Measurements from ENCODE around the gene TEX101.
"Not testable (repeated sequence)": the region's sequence is repeated elsewhere in the genome, so short reads cannot be mapped to it uniquely, and the experiment has no call there.

- TF ChIP-seq CTCF (IDR thresholded peaks at IDR 0.05); EP300 (IDR thresholded peaks at IDR 0.05; ENCODE audit: low read depth): not testable (repeated sequence)
Observed at GRCh38 chr19:43391552-43391935, 23.1 kb upstream of the TEX101 start.
